GM23338 (cell line): Measurements from ENCODE around the gene LOXL4.

ENCODE experiments used
- CREB1 ChIP-seq: fragments of 250-450 bp; sonication (Bioruptor Pico); IDR thresholded peaks from 2 replicates; pipeline ENCODE4 v1.5.0; 2020; ENCODE audit warnings: low read depth, mild to moderate bottlenecking, moderate library complexity
- CTCF ChIP-seq, 2 experiments: fragments of 200-600 bp in 1 of 2; sonication (generic) in 1 of 2; conservative IDR thresholded peaks; 2 replicates each; pipeline versions ENCODE4 v1.5.1 to v1.6.1; 2016 to 2017; ENCODE audit warnings: antibody characterized with exemption in 2 of 2, low read depth in 2 of 2, mild to moderate bottlenecking in 2 of 2, moderate library complexity in 1 of 2
- ETS1 ChIP-seq: IDR thresholded peaks from 2 replicates; pipeline ENCODE4 v1.6.1; 2016; ENCODE audit warnings: antibody characterized with exemption
- EZH2 ChIP-seq: fragments of 200-600 bp; sonication (generic); IDR thresholded peaks from one replicate; pipeline ENCODE4 v1.8.0; 2017; ENCODE audit warnings: antibody characterized with exemption, mild to moderate bottlenecking, low read depth; ENCODE audit not compliant: unreplicated experiment
- EZH2phosphoT487 ChIP-seq: fragments of 200-600 bp; sonication (generic); IDR thresholded peaks from one replicate; pipeline ENCODE4 v1.8.1; 2018; ENCODE audit warnings: antibody characterized with exemption; ENCODE audit not compliant: unreplicated experiment
- JUNB ChIP-seq: IDR thresholded peaks from one replicate; pipeline ENCODE4 v1.6.1; 2016; ENCODE audit warnings: antibody characterized with exemption; ENCODE audit not compliant: unreplicated experiment
- NANOG ChIP-seq: IDR thresholded peaks from 2 replicates; pipeline ENCODE4 v1.6.1; 2016; ENCODE audit warnings: antibody characterized with exemption, borderline replicate concordance
- POLR2AphosphoS5 ChIP-seq: IDR thresholded peaks from 2 replicates; pipeline ENCODE4 v1.6.1; 2016; ENCODE audit warnings: antibody characterized with exemption, low read depth
- REST ChIP-seq: IDR thresholded peaks from one replicate; pipeline ENCODE4 v1.6.1; 2018; ENCODE audit warnings: antibody characterized with exemption; ENCODE audit not compliant: unreplicated experiment
- STAT1 ChIP-seq: IDR thresholded peaks from one replicate; pipeline ENCODE4 v1.6.1; 2016; ENCODE audit warnings: antibody characterized with exemption; ENCODE audit not compliant: unreplicated experiment
- ZNF114 ChIP-seq: fragments of 250-450 bp; sonication (Bioruptor Pico); IDR thresholded peaks from 2 replicates; pipeline ENCODE4 v1.5.0; 2020; ENCODE audit warnings: mild to moderate bottlenecking, moderate library complexity
- ZNF462 ChIP-seq: fragments of 250-450 bp; sonication (Bioruptor Pico); IDR thresholded peaks from 2 replicates; pipeline ENCODE4 v1.5.0; 2020; ENCODE audit warnings: mild to moderate bottlenecking, moderate library complexity

GRCh38 chr10:98294270-98294627 lies 26.3 kb upstream of the LOXL4 start:
- no peak for TF ChIP-seq CTCF (conservative IDR thresholded peaks at IDR 0.05; ENCODE audit: low read depth in 2 of 2)
- no peak for TF ChIP-seq EZH2
- TF ChIP-seq REST: no peak
- no peak for TF ChIP-seq CREB1 (CRISPR knock-in tag)
- no peak for TF ChIP-seq EZH2phosphoT487
- no peak for TF ChIP-seq ZNF114 (CRISPR knock-in tag)
- TF ChIP-seq POLR2AphosphoS5: no peak
- TF ChIP-seq STAT1: no peak
- no peak for TF ChIP-seq NANOG
- TF ChIP-seq ETS1: no peak
- TF ChIP-seq JUNB: no peak
- TF ChIP-seq ZNF462 (CRISPR knock-in tag): no peak
